KOPT-K1 (cell line): ENCODE data around the gene CARS1.

Source experiments
- H3K27ac ChIP-seq: fragments of 200-600 bp; sonication (generic); 2 replicates; pipeline ENCODE4 v1.5.1; 2016; ENCODE audit warnings: antibody characterized with exemption, mild to moderate bottlenecking, low read depth, low read length; ENCODE audit not compliant: poor library complexity, severe bottlenecking
- H3K36me3 ChIP-seq: fragments of 200-600 bp; sonication (generic); 2 replicates; pipeline ENCODE4 v1.5.1; 2017; ENCODE audit warnings: antibody characterized with exemption, mild to moderate bottlenecking, low read length, moderate library complexity; ENCODE audit not compliant: insufficient read depth
- H3K9me3 ChIP-seq: fragments of 200-600 bp; sonication (generic); 2 replicates; pipeline ENCODE4 v1.5.1; 2017; ENCODE audit warnings: antibody characterized with exemption, low read length, mild to moderate bottlenecking; ENCODE audit not compliant: insufficient read depth, poor library complexity, severe bottlenecking

CARS1 gene

DNA sequence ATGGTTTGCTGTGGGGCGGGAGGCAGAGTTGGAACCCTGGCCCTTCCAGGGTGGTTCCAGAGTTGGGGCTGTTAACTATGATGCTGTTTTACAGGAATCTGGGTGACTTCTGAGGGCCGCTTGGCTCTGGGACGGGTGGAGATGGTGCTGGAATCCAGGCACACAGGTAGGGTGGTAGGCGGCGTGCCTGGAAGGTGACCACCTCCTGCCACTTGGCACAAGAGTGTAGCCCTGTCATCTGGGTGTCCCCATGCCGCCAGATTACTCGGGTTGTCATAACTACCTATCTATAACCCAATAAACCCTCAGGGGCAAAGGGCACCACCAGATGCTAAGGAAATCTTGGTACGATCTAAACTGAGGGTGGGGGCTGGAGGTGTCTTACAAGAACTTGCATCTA is 1.3 kb downstream of the CARS1 start:
- H3K36me3 ChIP-seq, result peaks cover 14% of the 10 kb centered on the region; the same call in 1 of the 2 replicates
- no peaks in the 10 kb centered on the region for H3K9me3 ChIP-seq
- H3K27ac ChIP-seq, result peak overlapping the region; percentile 80

DNA sequence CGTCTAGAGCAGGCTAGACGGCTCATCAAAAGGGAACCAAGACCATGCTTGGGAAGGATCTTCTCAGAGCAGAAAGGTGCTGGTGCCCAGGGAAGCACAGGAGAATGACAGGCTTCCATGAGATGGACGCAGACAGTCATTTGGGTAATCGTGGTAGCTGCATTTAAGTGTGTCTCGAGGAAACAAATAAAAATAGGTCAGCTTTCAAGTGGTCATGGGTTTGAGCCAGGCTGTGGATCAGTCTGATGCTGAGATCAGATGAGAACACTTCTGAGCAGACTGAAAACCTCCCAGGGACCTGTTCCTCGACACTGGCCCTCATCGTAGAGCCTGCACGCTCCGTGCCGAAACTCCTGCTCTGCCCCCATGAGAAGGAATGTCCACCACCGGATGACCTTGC is 4.7 kb downstream of the CARS1 start:
- Histone ChIP-seq H3K9me3 (no peaks in the 10 kb centered on the region), H3K27ac (no peak overlapping the region), H3K36me3 (peaks cover 23% of the 10 kb centered on the region; the same call in 1 of the 2 replicates)

DNA sequence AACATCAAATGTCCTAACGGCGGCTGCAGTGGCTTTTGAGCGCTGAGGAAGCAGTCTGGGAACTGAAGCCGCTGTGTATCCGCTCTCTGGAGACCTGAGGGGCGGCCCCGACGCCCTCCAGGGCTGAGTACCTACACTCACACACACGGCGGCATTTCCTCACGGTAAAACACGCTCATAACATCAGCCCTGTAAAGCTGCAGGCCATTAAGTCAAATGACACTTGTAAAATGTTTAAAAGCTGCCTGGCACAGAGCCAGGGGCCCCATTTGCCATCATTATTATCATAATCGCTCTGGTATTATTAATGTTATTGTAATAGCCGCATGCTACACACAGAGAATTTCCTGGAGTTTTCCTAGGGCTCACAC is 5.1 kb downstream of the CARS1 start:
- Histone ChIP-seq H3K27ac (no peak overlapping the region), H3K36me3 (peaks cover 28% of the 10 kb centered on the region; the same call in 1 of the 2 replicates), H3K9me3 (no peaks in the 10 kb centered on the region)

DNA sequence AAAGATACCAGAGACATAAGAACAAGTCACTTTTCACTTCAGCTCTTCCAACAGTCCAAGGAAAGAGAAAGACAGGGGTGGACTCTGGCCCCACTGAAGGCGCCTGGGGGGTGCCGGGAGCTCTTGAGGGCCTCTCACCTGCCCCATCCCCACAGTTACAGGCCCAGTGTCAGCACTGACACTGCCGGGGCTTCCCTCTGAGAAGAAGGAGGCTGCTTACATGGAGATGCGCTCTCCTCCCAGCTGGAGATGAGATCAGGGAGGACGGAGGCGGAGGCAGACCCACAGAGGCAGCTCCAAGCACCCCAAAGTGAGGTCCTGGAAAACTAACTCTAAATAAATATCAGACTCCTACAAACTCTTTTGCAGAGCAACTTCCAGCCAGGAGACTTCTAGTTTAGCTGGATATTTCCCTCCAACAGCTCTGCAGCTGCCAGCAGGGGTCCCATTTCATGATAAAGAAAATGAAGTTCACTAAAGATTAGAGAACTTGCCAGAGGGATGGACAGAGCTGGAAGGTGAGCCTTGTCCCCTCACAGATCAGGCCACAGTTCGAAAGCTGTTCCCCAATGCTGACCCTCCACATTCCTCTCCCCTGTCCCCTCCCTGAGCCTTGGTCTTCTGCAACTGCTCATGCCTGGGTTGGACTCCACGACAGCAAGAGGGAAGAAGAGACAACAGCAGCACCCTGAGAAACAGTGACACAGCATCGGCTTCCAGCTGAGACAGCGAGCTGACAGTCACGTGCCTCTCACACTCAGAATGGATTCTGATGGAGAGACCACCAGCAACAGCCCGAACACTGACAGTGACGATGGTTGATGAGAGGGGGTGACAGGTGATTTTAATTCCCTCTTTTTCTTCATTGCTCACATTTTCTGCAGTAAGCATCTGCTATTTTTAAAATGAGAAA is 5.8 kb downstream of the CARS1 start:
- Histone ChIP-seq H3K9me3 (no peaks in the 10 kb centered on the region), H3K27ac (no peak overlapping the region), H3K36me3 (peaks cover 30% of the 10 kb centered on the region; the same call in 1 of the 2 replicates)

DNA sequence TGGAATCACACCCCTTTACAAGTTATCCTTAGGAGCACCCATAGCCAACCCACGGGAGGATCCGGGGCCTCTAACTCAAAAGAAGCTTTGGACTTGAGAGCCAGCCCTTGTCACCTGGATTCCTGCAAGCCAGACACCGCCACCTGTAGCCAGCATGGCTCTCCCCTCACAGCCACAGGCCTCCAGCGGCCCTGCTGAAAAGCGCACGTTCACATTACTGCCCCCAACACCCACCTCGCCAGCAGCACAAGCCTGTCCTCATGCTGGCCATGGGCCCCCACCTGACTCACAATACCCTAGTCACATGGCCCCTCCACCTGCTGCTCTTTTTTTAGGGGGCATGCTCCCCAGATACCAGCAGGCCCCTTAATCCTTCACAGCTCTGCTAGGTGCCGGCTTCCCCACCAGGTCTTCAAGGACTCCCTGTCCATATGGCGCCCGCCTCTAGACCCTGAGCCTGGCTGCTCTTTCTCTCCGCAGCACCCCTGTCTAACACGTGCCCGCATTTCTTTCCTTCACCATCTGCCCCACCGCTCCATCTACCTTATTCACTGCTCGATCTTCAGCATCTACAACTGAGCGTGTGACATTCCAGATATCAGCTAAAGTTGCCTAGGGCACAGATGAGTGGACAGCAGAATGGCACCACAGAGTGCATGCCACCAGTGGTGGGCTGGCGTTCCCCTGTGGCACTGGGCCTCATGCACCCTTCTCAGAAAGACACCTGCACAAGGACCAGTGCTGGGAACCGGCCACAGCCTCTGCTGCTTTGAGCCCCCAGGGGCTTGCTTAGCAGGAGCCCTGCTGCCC is 6.6 kb downstream of the CARS1 start:
- Histone ChIP-seq H3K9me3 (no peaks in the 10 kb centered on the region), H3K36me3 (peaks cover 38% of the 10 kb centered on the region; the same call in 1 of the 2 replicates), H3K27ac (no peak overlapping the region)

DNA sequence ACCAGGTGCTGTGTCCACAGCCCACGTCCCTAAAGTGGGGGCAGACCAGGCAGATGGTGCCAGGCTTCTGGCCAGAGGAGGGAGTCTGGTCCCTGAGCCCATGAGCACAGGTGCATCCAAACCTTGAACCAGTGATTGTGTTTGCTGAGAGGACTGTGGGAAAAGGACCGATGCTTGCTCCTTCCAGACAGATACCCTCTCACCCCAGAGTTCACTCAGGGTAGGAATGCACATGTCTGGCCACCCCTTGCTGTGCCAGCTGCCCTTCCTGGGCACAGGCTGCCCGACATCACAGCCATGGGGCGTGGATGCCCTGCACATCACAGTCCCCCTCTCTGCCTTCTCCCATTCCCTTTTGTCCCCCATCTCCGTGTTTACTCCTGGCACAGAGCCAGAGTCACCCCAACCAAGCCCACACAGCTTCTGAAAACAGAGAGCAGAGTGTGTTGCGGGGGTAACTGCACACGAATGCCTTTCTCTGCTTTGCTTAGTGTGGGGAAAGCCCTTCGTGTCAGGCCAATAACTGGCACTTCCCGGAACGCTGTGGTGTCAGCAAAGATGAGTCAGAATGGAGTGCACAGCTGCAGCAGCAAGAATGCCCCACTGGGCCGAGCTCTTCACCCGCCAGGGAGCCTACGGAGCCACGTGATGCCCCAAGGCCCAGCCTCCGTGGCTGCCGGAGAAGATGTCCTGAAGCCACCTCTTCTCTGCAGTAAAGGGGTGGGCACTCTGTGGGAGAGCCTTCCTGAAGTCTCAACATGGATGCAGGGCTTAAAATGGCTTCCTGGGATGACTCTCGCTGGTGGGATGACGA is 7.6 kb downstream of the CARS1 start:
- Histone ChIP-seq H3K27ac (no peak overlapping the region), H3K9me3 (no peaks in the 10 kb centered on the region), H3K36me3 (peaks cover 47% of the 10 kb centered on the region; the same call in 1 of the 2 replicates)

DNA sequence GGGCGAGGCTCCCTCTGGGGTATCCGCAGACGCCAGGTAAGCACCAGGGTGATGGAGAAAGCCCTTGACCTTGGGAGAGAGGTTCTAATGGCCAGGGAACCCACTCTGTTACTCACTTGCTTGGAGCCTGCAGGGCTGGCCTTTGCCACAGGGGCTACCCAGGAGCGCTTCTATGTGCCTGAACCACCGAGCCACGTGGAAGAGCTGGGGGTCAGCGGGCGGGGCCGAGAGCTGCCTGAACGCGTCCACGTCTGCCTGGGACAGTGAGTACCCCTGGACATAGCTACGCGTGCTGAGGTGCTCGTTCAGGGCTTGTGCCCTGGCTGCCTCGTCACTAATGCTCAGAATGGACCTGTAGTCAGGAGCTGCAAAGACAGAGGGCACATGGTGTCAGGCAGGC is 9.6 kb downstream of the CARS1 start:
- Histone ChIP-seq H3K27ac (no peak overlapping the region), H3K36me3 (peaks cover 35% of the 10 kb centered on the region; the same call in 1 of the 2 replicates)

DNA sequence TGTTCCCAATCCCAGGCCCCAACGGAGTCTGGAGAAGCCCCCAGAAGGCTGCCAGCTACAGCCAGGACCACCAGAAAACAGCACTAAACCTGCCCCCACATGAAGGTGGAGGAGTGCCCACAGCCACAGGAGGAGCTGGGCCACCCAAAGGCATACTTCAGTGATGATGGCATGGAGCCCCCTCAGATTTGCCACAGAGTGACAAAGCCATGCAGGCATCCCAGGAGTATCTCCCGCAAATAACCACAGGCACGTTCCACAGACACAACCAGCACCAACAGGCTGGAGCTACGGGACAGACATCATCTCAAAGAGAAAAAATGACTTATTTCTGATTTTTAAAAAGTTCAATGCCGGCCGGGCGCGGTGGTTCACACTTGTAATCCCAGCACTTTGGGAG is 10.6 kb downstream of the CARS1 start:
- H3K36me3 ChIP-seq, result peaks cover 42% of the 10 kb centered on the region; the same call in 1 of the 2 replicates
- no peak overlapping the region for H3K27ac ChIP-seq
- H3K9me3 ChIP-seq, result no peaks in the 10 kb centered on the region

More for the DNA sequence above, 9.6 kb downstream of the CARS1 start:
- H3K9me3 ChIP-seq, result no peaks in the 10 kb centered on the region

DNA sequence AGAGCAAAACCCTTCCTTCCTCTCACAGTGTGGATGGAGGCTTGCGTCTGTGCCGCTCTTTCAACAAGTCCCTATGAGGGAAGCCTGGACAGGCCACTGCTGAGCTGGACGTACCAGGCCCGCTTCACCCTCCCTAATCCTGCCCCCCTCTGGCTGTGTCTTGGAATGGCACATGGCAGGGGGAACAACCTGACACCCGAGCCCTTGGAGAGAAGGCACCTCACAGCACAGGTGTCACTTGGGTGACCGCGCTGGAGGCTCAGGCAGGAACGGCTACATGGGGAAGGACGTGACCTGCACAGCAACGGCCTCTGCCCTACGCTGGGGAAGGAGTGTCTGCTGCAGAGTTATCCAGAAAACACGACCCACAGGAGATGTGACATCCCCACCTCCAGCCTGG is 11.0 kb downstream of the CARS1 start:
- H3K27ac ChIP-seq, result no peak overlapping the region
- no peaks in the 10 kb centered on the region for H3K9me3 ChIP-seq
- peaks cover 47% of the 10 kb centered on the region for H3K36me3 ChIP-seq

DNA sequence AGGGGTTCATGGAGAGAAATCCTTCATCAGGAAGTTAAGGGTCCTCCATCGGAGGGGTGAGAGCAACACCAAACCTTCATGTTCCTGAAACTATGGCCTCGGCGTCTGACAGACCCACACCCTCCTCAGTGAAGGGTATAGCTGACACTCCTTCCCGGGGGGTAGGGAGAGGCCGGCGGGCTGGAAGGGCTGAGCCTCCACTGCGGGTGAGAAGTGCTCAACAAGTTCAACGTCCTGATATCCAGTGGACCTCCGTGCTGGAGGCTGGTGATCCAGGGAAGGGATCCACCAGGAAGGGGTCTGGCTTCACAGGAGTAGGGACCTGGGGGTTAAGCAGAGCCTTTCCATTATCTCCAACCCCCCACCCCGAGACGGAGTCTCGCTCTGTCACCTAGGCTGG is 12.3 kb downstream of the CARS1 start:
- no peak overlapping the region for H3K27ac ChIP-seq
- no peaks in the 10 kb centered on the region for H3K9me3 ChIP-seq
- peaks cover 59% of the 10 kb centered on the region for H3K36me3 ChIP-seq

DNA sequence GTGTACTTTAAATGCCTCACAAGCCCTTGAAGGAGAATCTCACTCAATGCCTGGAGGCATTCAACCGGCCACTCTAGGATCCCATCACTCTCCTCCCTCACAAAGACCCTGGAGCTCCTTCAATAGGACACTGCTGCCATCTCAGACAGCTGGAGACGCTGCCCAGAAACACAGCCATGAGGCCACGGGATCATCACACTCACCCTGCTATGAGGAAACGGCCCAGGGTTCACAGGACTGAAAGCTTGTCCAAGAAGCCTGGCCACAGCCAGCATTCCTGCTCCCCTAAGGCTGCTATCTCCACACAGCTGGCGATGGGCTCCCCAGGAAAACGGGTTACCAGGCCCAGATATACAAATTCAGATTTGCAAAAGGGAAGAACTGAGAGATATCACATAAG is 13.2 kb downstream of the CARS1 start:
- H3K36me3 ChIP-seq, result peaks cover 61% of the 10 kb centered on the region
- no peak overlapping the region for H3K27ac ChIP-seq
- H3K9me3 ChIP-seq, result no peaks in the 10 kb centered on the region

DNA sequence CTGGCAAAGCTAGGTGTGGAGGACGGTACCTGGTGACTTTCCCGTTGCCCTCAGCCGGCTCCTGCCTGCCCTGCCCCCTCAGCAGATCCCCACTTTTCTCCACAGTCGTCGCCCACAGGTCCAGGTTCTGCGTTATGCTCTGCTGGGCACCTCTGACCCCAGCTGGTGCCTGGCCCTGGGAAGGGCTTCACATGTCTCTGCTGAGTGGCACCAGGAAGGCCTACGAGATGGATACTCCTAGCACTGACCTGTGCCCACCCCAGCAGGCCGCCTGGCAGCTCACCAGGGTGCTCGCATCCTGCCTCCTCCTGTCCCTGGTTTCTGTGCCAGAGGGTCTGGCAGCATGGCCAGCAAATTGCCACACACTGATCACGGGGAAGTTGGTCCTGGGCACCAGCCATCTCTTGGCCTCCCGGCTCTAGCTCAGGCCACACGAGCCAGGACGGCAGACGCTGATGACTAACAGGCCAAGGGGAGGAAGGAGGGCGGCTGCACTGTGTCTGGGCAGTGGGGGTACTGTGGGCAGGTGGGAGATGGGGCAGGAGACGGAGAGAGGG is 13.8 kb downstream of the CARS1 start:
- H3K36me3 ChIP-seq, result peaks cover 67% of the 10 kb centered on the region
- H3K27ac ChIP-seq, result no peak overlapping the region
- H3K9me3 ChIP-seq, result no peaks in the 10 kb centered on the region

DNA sequence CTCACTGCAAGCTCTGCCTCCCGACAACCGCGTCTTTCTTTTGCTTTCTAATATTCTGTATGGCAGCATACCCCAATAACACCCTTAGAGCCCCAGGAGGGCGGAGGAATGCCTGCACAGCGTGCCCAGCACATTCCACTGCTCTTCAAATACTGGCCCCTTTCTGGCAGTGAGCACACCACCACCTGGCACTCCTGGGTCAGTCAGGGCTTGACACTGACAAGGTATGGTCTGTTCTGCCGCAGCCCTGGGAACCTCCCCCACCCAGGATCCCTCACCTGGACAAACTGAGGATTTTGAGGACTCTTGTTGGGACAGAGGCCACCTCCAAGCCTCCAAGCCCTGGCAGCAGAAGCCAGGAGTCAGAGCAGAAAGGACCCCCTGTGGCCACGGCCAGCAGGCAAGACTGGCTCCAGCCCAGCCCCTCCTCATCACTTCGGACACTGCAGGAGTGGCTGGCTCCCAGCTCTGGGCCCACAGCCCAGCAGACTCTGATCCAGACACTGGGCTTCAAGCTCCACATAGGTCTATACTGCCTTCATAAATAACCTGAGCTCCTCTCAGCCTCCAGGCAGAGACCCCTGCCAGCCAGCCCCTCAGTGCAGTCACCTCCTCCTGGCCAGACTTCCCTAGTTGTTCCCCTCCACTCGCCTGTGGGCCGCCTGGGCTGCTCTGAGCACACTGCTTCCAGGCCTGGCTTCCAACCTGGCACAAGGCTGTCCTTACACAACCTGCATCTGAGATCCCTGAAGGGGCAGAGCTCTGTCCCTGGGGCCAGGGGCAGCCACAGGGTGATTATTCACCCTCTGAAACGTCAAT is 14.5 kb downstream of the CARS1 start:
- H3K36me3 ChIP-seq, result peaks cover 74% of the 10 kb centered on the region
- no peak overlapping the region for H3K27ac ChIP-seq
- H3K9me3 ChIP-seq, result no peaks in the 10 kb centered on the region
